HG02884 (cell line): Measurements from ENCODE around the gene S100A16.

Source experiments
- ATAC-seq: cut with Tn5 transposase; IDR thresholded peaks from one replicate; pipeline ENCODE4 v1.9.1; 2021; ENCODE audit warnings: mild to moderate bottlenecking, moderate library complexity; ENCODE audit not compliant: unreplicated experiment

S100A16 gene

DNA sequence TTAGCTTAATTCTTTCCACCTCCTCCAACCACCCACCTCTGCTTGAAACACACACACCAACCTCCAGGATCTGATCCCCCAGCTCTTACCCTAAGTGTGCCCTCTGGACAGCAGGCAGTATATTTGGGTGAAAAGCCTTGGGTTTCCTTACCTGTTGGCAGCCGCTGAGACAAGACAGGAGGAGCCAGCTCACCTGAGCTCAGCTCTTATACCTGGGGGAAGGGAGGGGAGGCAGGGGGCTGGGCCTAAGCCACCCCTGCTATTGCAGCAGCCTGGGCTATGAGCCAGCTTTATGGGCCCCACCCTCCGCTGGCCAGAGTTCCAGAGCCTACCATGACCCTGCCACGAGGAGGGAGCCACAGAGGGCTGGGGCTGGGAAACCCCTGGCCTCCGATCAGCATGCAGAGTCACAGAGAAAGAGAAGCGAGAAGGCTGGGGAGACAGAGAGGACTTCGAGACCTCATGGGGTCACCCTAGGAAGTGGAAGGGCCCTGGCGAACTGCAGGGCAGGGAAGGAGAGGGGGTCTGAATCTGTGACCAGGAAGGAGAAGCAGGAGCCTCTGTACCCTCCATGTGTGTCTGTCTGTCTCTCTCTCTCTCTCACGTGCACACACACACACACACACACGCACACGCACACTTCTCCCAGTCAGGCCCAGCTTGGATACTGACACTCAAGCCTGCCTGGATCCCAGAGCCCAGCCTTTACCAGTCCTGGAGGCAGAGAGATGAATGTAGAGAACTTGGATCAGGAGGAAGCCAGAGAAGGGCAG, 3.4 kb upstream of the S100A16 start, which contains the start of gene S100A14:
Gene S100A14 (minus strand): TSS at position 182 of the 773 bp plus-strand sequence. CDS start 467 bp downstream, outside the sequence.
- ATAC-seq: no peak

DNA sequence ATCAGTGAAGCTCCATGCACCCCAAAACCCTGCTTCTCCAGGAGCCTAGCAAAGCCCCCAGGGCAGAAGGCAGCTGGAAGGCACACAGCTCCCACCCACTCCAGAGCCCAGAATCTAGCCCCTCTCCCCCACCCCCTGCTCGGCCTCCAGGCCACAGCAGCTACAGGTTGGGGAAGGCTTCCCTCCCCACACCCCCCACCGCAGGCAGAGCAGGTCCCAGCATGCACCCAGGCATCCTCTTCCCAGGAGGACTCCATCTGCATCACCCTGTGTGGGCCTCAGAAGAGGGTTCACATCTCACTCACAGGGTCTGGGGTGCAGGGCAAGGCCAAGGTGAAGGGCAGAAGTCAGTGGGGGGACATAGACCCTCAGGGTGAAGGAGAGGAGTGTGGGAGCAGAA, 2.5 kb upstream of the S100A16 start:
- ATAC-seq: no peak

DNA sequence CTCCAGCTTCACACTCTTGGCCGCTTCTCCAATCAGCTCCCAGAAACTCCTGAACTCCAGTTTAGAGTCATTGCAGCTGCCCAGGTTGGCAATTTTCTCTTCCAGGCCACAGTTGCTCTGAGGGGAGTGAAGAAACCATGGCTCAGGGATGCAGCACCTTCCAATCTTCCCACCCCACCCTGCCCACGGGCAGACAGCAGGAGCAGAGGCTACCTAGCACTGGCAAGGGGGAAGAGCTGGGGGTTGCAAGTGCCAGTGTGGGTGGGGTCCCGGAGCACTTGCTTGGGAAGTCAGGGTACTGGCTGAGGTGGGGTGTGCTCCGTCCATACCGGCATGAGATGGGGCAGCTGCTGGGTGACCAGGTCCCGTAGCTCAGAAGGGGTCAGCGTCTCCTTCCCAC, 2.0 kb upstream of the S100A16 start:
- ATAC-seq: no peak

DNA sequence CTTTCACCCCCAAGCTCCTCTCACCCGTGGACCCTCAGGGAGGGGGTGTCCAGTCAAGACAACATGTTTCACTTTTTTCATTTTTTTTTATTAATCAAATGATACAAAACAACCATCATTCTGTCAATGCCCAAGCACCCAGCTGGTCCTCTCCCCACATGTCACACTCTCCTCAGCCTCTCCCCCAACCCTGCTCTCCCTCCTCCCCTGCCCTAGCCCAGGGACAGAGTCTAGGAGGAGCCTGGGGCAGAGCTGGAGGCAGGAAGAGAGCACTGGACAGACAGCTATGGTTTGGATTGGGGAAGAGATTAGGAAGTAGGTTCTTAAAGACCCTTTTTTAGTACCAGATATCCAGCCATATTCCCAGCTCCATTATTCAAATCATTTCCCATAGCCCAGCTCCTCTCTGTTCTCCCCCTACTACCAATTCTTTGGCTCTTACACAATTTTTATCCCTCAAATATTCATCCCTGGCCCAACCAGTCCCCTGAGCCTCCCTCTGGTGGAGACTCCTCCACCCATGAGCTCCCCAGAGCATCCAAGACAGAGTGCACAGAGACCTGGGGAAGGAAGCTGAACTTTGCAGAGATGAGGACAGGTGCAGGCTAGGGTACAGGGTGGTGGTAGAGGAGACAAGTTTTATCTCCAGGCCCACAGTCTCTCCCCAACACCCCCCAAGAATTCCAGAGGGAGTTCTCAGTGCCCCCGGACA, 1.4 kb upstream of the S100A16 start:
- no peak for ATAC-seq

DNA sequence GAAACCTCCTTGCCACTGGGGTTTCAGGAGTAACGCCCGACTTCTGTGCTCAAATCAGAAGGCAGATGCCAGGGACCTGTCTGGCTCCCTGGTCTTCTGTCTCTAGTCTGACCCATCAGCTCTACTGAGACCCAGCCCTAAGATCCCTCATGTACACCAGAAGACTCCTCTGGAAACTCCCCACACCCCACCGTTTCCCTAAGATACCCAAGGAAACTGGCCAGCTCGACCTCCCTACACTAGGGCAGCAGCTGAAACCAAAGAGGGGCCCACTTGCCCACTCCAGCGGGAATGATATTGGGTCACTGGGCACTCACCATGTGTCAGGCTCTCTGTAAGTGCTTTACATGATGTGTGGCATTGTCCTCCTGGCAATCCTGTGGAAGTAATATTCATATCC, 469 bp upstream of the S100A16 start:
- ATAC-seq: no peak

DNA sequence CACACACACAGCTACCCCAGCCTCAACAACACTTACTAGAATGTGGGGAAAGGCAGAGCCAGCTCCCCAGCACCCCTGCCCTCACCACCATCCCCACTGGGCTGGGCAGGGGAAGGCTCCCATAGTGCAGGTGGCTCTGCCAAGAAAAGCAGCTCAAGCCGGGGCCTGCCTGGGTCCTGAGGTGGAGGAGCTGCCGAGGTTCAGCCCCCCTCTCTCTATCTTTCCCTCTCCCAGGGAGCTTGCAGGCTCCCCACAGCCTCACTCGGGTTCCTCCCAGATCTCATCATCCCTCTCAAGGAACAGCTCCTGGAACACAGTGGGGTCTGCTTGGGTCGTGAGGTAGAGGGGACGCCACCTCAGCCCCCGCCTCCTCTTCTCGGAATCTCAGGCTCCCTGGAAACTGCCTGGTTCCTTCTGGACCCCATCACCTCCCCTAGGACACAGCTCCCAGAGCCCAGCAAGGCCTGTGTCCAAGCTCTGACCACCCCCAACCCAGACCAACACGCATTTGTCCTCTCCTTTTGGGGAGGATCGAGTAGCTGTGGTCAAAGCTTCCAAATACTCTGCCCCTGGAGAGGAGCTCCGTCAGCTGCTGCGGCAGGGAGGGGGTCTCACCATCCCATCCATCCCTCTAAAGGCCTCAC, 704 bp downstream of the S100A16 start:
- no peak for ATAC-seq

DNA sequence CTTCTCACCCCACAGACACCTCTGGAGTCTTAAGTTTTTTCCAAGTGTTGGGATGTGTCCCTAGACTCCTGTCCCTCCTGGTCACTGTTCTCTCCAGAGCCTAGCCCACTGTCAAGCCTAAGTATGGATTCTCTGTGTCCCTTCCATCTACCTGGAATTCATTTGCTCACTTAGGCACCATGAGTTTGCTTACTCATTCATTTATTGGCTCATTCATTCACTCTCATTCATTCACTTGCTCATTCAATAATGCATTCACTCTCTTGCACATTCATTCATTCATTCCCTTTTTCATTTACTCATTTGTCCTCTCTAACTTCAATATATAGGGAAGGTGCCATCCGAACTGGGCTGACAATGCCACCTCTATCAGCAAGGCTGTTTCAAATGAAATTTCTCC, 1.6 kb downstream of the S100A16 start:
- no peak for ATAC-seq

DNA sequence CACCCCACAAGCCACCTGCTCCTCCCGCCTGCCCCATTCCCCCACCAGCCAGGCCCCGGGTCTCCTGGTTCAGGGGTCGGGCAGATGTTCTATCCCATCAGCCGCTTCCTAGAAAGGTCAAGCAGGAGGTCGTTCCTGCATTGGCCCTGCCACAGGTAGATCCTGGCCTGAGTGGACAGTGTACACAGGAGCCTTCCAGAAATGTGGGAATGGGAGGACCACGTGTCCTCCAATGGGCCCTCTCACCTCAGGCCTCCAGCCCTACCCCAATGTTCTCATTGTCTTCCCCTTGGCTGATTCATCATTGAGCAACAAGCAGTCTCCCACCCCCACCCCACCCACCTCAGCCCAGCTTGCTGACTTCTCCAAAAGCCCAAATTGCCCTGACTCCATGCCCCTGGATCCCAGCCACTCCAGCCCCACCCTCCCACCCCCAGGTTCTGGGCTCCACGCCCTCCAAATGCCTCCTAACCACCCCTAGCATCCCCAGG, 2.1 kb downstream of the S100A16 start:
- no peak for ATAC-seq

DNA sequence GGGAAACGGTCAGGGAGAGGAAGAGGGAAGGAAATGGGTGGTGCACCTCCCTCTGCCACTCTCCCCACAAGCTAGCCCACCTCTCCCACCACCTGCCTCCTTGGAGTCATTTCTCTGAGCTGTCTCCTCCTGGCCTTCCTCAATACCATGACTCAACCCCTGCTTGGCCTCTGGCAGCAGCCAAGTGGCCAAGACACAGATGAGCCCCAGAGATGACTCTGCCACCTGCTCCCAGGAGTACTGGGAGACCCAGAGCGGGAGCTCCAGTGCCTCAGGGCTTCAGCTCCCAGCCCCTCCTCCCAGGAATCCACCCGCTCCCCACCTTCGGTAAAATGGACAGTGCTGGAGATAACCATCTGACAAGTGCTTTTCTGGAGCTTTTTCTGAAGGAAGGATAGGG, 2.6 kb downstream of the S100A16 start:
- no peak for ATAC-seq

DNA sequence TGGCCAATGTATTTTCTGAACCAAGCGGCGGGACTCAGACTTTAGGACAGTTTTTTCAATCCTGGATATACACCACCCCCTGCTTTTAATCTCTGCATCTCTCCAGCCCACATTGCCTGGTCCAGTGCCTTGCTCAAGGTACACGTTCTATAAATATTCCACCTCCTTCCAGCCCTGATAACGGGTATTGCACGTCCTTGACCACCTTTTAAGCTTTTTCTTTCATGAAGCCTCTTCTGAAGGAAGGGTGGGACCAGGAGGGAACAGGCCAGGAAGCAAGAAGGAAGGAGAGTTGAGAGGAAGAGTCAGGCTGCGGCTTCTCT, 3.4 kb downstream of the S100A16 start:
- no peak for ATAC-seq

DNA sequence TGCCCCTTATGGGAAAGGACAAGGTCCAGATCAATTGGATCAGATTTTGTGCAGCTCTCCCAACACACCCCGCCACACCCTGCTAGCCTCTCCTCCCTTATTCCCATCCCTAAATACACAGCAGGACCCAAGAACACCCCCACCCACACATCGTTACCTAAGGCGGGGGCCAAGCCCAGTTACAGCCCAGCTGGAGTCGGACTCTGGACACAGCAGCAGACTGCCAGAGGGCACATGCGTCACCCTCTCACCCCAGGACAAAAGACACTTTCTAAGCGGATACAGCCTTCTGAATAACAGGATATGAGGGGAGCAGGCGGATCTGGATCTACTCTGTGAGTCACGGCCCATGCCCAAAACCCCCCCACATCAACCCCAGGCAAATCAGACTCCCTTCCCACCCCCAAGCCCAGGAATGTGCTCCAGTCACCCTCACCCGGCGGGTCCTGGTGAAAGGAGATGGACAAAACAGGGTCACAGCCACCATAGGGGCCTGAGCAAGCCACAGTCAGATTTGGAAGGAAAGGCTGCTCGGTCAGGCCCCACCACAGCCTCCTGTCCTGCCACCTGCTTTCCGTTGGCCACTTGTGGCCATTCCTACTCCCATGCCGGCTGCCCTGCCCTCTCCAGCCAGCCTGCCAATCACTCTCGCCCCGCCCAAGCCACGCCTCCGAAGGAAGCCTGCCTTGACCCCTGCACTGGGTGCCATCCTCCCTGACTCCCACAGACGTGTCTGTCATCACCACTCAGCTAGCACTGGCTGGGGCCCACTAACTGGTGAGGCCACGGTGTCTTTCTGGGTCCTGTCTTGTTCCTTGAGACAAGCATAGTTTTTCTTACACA, 4.0 kb downstream of the S100A16 start:
- no peak for ATAC-seq

DNA sequence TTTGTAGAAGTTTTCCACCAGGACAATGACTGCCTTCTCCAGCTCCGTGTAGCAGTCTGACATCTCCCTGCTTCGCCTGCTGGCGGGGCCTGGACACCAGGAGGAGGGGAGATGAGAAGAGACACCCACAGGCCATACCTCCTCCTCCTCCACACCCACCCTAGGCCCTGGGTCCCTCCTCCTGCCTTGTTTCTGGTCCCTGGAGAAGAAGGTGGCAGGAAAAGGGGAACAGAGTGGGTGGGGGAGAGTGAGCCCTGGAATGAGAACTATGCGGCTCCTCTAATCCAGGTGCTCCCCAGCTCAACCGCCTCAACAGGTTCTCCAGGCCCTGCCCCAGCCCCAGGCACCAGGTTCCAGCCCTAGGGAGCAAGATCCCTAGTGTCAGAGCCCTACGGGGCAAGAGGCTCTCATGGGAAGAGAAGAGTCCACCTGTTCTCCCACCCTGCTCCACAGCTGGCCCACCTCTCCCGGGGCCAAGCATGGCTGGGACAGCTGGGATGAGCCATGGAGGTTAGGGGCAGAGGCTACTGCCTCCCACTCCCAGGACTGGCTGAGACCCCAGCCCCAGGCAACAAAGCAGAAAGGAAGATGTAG, 4.8 kb downstream of the S100A16 start:
- no peak for ATAC-seq

DNA sequence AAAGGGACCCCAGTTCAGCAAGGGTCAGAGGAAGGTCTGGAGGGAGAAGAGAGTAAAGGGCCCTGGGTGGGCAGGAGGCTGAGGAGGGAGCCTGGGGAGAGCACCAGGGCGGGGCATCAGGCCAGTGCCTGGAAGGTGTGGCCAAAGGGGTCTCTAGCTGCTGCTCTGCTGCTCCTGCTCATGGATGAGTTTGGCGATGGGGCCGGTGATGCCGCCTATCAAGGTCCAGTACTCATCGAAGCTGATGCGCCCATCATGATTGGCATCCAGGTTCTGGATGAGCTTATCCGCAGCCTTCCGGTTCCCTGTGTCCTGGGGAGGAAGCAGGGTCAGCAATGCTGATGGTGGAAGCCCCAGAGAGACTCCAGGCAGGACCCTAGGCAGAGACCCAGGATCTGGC, 5.6 kb downstream of the S100A16 start:
- no peak for ATAC-seq

DNA sequence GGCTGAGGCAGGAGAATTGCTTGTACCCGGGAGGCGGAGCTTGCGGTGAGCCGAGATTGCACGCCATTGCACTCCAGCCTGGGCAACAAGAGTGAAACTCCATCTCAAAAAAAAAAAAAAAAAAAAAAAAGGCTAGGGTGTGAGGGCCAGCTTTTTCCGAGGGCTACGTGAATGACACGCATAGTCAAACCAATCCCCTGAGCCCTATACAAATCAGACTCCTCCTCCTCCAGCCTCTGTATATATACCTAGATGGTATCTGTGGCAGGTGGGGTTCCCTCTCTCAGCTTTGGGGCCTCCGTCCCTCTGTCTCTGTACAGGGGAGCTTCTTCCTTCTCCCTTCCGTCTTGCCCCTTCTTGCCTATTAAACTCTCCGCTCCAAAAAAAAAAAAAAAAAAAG, 6.7 kb downstream of the S100A16 start:
- ATAC-seq: no peak

DNA sequence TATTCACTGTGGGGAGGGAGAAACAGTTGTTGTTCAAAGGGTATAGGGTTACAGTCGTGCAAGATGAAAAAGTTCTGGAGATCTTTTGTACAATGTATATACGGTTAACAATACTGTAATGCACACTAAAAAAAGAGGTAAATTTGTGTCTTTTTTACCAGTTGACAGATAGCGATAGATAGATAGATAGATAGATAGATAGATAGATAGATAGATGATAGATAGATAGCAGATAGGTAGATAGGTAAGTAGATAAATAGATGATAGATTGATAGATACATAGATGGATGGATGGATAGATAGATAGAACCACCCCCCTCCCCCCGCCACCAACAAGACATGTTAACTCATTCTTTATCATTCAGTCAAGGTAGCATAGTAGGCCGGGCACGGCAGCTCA, 10.2 kb downstream of the S100A16 start:
- ATAC-seq: no peak

DNA sequence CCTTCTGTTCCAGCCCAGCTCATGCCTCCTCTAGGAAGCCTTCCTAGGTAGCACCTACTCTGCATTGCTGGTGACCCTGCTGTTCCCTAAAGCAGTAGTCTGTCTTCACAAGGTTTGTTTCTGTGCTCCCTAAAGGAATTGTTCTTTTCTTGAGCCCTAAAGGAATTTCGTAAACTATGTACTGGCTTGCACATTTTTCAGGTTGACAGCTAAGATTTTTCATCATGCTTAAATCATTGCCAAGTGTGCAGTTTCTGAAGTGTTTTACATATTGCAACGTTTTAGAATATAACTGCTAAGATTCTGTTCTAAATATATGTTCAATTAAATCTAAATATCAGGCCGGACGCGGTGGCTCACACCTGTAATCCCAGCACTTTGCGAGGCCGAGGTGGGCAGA, 13.1 kb downstream of the S100A16 start:
- no peak for ATAC-seq

DNA sequence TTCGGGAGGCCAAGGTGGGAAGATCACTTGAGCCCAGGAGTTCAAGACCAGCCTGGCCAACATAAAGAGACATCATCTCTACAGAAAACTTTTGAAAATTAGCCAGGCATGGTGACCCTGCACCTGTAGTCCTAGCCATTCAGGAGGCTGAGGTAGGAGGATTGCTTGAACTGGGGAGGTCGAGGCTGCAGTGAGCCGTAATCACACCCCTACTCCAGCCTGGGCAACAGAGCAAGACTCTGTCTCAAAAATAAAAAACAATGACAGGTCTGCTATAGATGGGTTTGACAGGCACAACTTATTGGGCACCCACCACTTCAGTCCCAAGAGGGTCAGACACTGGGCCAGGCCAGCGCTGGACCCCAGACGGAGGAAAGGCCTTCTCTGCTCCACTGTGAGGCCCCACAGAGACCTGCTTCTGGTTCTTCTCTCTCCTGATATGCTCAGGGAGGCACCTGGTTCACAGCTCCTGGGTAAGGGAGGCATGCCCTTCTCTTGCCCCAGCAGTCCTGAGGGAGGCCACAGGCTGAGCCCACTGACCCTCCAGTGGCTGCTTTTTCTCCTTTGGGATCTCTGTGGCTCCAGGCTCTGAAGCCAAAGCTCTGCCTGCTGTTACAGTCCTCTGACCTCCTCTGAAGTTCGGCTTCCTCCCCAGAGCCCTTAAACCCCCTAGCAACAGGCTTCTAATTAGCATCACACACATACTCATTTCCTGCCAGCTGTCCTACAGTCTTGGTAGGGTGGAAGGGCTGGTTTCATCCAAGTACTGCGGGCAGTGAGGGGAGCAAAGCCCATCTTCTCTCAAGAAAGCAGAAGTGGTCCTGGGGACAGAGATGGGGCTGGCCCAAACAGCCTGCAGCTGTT, 14.4 kb downstream of the S100A16 start:
- ATAC-seq: peak; percentile 89

DNA sequence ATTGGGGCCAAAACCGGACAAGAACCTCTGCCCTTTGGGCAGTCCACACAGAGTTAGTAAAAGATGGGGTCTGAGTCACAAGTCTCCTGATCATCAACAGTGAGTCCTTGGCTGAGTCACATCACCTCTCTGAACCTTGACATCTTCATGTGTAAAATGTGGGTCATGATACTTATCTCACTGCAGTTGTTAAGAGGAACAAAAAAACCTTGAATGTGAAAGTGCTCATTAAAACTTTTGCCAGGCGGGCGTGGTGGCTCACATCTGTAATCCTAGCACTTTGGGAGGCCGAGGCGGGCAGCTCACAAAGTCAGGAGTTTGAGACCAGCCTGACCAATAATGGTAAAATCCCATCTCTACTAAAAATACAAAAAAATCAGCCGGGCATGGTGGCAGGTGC, 15.7 kb downstream of the S100A16 start:
- ATAC-seq: no peak

DNA sequence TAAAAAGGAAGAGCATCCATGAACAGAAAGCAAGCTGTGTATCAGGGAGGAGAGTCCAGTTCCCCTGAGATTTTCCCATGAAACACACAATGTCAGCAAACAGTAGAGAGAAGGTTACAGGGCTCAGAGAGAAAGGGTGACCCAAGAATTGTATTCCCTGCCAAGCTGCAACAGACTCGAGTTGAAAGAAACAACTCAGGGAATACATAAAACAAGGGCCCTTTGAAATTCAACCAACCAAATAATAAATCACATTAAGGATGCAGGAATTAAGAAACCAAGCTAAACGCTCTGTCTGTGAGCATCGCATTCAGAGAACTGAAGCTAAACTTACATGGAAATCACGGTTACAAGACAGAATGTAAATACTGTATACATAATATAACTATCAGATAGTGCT, 20.2 kb downstream of the S100A16 start:
- ATAC-seq: no peak

DNA sequence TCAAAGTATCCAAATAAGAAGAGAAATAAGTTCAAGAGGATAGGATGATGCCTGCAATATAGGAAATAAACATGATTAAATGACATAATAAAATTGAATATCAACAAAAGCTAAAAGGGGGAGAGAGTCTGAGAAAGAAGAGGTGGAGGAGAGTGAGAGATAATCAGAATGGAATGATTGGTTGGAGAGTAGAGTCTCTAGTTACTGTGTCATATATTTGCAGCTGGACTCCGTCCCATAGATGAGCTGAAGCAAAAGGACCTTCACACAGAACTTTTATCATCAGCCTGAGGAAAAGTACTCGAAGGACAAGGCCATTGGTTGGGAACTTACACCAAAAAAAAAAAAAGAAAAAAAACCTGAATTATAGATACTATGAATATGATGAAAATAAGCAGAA, 24.5 kb downstream of the S100A16 start:
- ATAC-seq: no peak
